GM21423 (cell line): Measurements from ENCODE around the gene RPS6KA3.

Experiments
- ATAC-seq: cut with Tn5 transposase; IDR thresholded peaks from one replicate; pipeline ENCODE4 v1.9.1; 2021; ENCODE audit warnings: mild to moderate bottlenecking, moderate library complexity; ENCODE audit not compliant: unreplicated experiment

The RPS6KA3 gene

GRCh38 chrX:20111271-20111670, 155.4 kb downstream of the RPS6KA3 start:
- no peak for ATAC-seq

- no peak for ATAC-seq
Observed at GRCh38 chrX:20101934-20102581, 164.7 kb downstream of the RPS6KA3 start.
